Cortex of kidney (tissue), 1 donor: ENCODE data around the gene ATAD2B.

Source experiments
- DNase-seq: peaks from one replicate; lab custom pipeline; 2025; lab: John Stamatoyannopoulos, UW

The ATAD2B gene

GRCh38 chr2:23912054-23912453 lies 14.9 kb downstream of the ATAD2B start:
- no peak for DNase-seq

- DNase-seq, result no peak
Observed at GRCh38 chr2:23905155-23905554, 21.8 kb downstream of the ATAD2B start.

- no peak for DNase-seq
Observed at GRCh38 chr2:23904692-23905091, 22.2 kb downstream of the ATAD2B start.

GRCh38 chr2:23904215-23904614 lies 22.7 kb downstream of the ATAD2B start:
- no peak for DNase-seq

- no peak for DNase-seq
Observed at GRCh38 chr2:23903034-23903433, 23.9 kb downstream of the ATAD2B start.

GRCh38 chr2:23901966-23902846 lies 24.7 kb downstream of the ATAD2B start:
- DNase-seq, result no peak

GRCh38 chr2:23900541-23901322 lies 26.2 kb downstream of the ATAD2B start:
- no peak for DNase-seq

GRCh38 chr2:23900133-23900532 lies 26.8 kb downstream of the ATAD2B start:
- DNase-seq, result no peak

GRCh38 chr2:23871206-23871605 lies 55.7 kb downstream of the ATAD2B start:
- no peak for DNase-seq

- no peak for DNase-seq
Observed at GRCh38 chr2:23867449-23867848, 59.5 kb downstream of the ATAD2B start.

- DNase-seq, result no peak
Observed at GRCh38 chr2:23862716-23863426, 64.1 kb downstream of the ATAD2B start.

- no peak for DNase-seq
Observed at GRCh38 chr2:23861952-23862351, 65.0 kb downstream of the ATAD2B start.

GRCh38 chr2:23859983-23860382 lies 66.9 kb downstream of the ATAD2B start:
- DNase-seq, result no peak

GRCh38 chr2:23859234-23859633 lies 67.7 kb downstream of the ATAD2B start:
- no peak for DNase-seq

GRCh38 chr2:23850564-23851256 lies 76.2 kb downstream of the ATAD2B start:
- DNase-seq, result no peak

- no peak for DNase-seq
Observed at GRCh38 chr2:23844905-23845304, 82.0 kb downstream of the ATAD2B start.

GRCh38 chr2:23843051-23843976 lies 83.6 kb downstream of the ATAD2B start:
- no peak for DNase-seq

GRCh38 chr2:23839919-23840578 lies 86.9 kb downstream of the ATAD2B start:
- DNase-seq, result no peak

GRCh38 chr2:23838996-23839395 lies 87.9 kb downstream of the ATAD2B start:
- no peak for DNase-seq

GRCh38 chr2:23838581-23838980 lies 88.3 kb downstream of the ATAD2B start:
- DNase-seq, result no peak
